Retinal pigment epithelial cell (primary cell): Measurements from ENCODE around the gene SLC5A1.

Experiments
- DNase-seq: peaks from one replicate; pipeline ENCODE4 v3.0.0-alpha.2; 2010; ENCODE audit warnings: low read depth
- H3K4me3 ChIP-seq: 2 replicates; pipeline ENCODE4 v1.5.1; 2011; ENCODE audit warnings: mild to moderate bottlenecking, low read length, control low read depth, moderate library complexity
- CTCF ChIP-seq: conservative IDR thresholded peaks from 2 replicates; pipeline ENCODE4 v1.5.1; 2011; ENCODE audit warnings: low read depth, low read length, control low read depth, inconsistent platforms

The SLC5A1 gene

DNA sequence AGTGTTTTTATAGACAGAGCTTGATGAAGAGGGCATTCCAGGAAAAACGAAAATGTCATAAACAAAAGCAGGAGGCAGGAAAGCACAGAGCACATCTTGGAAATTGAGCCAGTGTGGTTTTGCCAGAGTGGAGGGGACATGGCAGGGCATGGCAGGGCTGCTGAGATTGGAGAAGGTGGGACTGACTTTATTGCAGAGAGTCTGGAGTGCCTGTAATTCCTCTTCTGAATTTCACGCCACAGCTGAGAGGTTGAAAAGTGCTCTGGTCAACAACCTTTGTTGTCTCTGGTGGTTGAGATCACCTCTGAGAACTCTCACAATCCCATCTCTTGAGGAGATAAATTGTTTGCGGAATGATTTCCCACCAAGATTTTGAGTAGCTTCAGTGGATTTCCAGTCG, 16.4 kb downstream of the SLC5A1 start:
- no peak for DNase-seq
- TF ChIP-seq CTCF: no peak
- no peak overlapping the region for H3K4me3 ChIP-seq

DNA sequence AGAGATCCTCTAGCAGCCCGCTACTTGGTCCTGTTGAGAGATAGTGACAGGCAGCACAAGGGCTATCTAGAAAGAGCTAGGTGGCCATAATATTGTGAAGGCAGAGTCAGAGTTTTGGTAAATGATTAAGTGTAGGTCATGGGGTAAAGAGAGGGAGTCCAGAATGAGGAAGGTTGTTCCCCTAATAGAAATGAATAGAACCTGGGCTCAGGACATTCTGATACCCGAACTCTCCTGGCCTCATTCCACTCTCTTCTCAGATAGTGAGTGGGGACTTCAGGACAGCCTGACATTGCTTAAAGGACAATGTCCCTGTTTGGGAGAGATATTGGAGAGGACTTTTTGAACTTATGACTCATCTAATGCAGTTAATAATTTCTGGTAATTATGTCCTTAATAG, 20.6 kb downstream of the SLC5A1 start:
- H3K4me3 ChIP-seq: no peak overlapping the region
- TF ChIP-seq CTCF: no peak
- DNase-seq: no peak

DNA sequence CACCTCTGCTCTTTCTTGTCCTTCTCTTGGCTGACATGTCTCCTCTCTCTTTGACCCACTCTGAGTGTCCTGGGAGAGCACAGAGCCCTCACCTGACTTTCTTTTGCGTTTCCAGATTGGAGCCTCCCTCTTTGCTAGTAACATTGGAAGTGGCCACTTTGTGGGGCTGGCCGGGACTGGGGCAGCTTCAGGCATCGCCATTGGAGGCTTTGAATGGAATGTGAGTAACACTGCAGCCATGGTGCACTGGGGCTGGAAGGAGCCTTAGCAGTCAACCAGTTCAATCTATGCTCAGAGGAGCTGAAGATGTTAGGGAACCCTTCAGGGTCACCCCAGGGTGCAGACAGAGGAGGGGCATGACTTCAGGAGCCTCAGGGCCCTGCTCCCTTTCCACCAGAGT, 23.8 kb downstream of the SLC5A1 start:
- DNase-seq: no peak
- no peak overlapping the region for H3K4me3 ChIP-seq

DNA sequence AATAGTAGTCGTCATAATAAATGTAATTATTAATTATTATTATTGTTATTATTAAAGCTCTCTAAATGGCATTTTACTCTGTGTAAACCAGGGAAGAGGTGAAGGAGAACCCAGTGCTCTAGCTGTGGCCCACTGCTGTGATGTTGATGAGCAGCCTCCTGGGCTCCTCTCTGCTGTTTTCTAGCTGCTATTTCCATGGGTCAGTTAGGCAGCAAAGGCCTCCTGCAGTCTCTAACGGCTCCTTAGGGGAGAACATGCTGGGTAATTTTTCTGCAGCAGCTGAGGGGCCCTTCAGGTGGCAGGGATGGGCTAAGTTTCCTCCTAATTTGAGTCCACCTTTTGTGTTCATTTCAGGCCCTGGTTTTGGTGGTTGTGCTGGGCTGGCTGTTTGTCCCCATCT, 24.6 kb downstream of the SLC5A1 start:
- DNase-seq: no peak
- H3K4me3 ChIP-seq: no peak overlapping the region
- no peak for TF ChIP-seq CTCF

More for the DNA sequence above, 23.8 kb downstream of the SLC5A1 start:
- TF ChIP-seq CTCF: no peak

DNA sequence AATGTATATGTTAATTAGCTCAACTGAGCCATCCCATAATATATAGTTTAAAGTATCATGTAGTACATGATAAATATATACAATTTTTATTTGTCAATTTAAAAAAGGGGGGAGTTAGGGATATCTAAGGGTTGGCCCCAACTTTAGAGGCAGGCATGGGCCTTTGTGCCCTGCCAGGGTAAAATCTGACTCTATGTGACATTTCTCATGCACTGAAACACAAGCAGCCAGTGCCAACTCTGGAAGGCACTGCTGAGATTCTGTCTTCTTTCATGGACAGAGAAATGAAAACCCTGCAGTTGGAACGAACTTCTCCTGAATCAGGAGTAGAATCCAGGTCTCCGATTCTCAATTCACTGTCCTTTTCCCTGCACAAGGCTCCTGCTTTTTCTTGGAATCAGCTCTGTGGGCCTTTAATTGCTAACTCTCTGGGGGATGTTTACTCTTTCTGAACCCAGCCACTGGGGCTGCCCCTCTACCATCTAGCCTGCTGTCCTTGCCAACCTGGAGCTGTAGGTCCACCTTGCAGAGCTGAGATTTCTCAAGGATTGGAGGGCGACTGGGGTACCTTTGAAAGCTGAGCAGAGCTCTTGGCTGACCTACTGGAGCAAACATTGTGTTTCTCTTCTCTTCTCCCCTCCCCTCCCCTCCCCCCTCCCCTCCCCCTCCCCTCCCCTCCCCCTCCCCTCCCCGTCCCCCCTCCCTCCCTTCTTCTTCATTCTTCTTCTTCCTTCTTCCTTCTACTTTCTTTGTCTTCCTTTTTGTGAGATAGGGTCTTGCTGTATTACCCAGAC, 26.7 kb downstream of the SLC5A1 start:
- TF ChIP-seq CTCF: no peak
- H3K4me3 ChIP-seq: no peak overlapping the region
- DNase-seq: no peak

DNA sequence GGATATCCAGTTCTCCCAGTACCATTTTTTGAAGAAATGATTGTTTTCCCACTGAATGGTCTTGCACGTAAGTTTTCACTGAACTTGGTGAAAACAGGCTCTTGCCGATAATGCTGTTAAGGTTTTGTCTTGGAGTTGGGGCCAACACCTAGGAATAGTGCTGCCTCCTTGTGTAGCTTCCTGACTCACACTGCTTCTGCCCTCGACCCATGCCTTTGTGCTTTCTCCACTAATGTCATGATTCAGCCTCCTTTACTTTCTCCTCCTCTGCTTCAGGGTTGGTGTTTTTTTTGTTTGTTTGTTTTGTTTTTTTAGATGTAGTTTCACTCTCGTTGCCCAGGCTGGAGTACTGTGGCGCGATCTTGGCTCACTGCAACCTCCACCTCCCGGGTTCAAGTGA, 30.2 kb downstream of the SLC5A1 start:
- no peak for DNase-seq
- no peak overlapping the region for H3K4me3 ChIP-seq
- no peak for TF ChIP-seq CTCF

DNA sequence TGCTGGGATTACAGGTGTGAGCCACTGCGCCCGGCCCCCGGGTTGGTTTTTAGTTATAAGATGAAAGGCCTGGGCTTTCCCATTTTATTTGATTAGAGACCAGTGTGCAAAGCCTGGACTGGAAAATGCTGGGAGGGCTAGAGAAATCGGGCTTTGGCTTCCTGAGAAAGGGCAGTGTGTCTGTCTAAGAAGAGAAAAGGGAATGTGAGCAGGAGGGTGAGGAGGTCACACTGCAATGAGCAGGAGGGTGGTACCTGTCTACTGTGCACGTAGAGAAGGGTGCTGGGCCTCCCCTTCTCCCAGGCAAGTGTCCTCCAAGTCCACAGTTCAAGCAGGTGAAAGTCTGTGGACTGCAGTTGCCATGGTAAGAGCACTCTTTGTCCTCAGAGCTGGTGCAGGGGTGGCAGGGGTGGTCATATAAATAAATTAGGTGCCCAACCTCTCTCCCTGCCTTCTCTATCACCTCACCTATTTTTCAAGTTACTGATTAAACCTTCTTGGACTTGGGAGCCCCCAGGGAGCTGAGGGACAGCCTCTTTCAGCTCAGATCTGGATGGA, 30.8 kb downstream of the SLC5A1 start:
- H3K4me3 ChIP-seq: no peak overlapping the region
- no peak for TF ChIP-seq CTCF
- no peak for DNase-seq
